Astrocyte of the cerebellum (primary cell): ENCODE results near the gene PRSS3.
"Not testable (repeated sequence)": the region's sequence is repeated elsewhere in the genome, so short reads cannot be mapped to it uniquely, and the experiment has no call there.

Source experiments
- DNase-seq: peaks from one replicate; pipeline ENCODE4 v3.0.0-alpha.2; 2011; ENCODE audit warnings: low read depth
- H3K4me3 ChIP-seq: 2 replicates; pipeline ENCODE4 v1.5.1; 2011; ENCODE audit warnings: mild to moderate bottlenecking, low read depth, low read length, moderate library complexity
- CTCF ChIP-seq: IDR thresholded peaks from 2 replicates; pipeline ENCODE4 v1.5.1; 2012; ENCODE audit warnings: low read length, low read depth, moderate library complexity, mild to moderate bottlenecking; ENCODE audit errors: missing control alignments
- in situ Hi-C: cut with HindIII; loops from 2 replicates; pipeline ENCODE4 v1.10.0; 2017; ENCODE audit warnings: low sequenced_read_pairs

PRSS3 gene

DNA sequence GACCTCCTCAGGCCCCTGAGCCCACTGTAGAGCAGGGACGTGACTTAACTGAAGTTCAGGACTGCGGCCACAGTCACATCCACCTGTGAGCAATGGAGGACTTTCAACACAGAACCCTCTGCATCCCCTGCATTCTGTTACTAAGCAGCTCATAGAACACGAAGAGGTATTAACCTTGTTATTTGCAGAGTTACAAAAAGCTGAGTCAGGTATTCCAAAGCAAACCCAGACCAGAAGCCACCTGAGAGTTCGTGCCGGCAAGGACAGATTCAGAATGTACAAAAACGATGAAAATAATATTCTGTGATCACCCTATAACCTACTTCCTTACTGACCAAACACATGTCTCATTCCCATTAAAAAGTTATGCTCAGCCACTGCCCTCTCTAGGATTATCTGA is 33.0 kb upstream of the PRSS3 start:
- DNase-seq: no peak
- in situ Hi-C loops: no loop called here
- TF ChIP-seq CTCF: no peak

GRCh38 chr9:33763709-33764108 is 31.7 kb upstream of the PRSS3 start:
- in situ Hi-C loops, DNase-seq, H3K4me3 ChIP-seq: not testable (repeated sequence)

More for the DNA sequence above, 33.0 kb upstream of the PRSS3 start:
- no peak overlapping the region for H3K4me3 ChIP-seq

DNA sequence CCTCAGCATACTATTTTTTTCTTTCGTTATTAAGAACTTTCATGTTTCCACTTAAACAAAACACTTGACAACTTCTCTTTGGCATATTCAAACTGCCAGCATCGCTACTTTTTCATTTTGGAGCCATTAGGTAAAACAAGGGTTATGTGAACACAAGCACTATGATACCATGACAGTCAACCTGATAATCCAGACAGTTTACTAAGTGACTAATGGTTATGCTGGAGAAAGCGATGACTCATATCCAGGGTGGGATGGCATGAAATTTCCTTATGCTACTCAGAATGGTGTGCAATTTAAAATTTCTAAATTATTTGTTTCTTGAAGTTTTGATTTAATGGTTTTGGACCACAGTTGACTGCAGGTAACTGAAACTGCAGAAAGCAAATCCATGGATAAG is 29.9 kb upstream of the PRSS3 start:
- no peak for TF ChIP-seq CTCF
- H3K4me3 ChIP-seq: no peak overlapping the region
- no peak for DNase-seq
- in situ Hi-C loops: no loop called here

DNA sequence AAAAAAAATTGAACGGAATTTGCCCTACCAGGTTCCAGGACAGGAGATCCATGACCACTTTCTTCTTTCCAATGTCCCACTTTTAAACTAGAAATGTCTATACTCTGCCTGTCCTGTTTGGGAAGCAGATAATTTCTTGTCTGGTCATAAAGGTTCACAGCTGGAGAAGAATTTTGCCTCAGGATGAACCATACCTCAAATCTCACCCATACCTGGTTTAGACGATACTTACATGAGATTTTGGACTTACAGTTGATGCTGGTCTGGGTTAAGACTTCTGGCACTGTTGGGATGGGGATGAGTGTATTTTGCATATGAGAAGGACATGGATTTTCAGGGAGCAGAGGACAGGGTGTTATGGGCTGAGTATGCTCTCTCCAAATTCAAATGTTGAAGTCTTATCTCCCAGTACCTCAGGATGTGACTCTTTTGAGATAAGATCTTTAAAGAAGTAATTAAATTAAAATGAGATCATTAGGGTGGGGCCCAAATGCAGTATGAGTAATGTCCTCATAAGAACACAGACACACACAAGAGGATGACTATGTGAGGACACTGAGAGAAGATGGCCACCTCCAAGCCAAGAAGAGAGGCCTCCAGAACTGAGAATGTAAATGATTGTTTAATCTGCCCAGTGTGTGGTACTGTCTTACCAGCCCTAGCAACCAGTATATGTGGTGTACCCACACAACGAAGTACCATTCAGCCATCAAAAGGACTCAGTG is 25.0 kb upstream of the PRSS3 start:
- H3K4me3 ChIP-seq, DNase-seq, in situ Hi-C loops: not testable (repeated sequence)

GRCh38 chr9:33773135-33773534 is 22.2 kb upstream of the PRSS3 start:
- DNase-seq, in situ Hi-C loops, H3K4me3 ChIP-seq: not testable (repeated sequence)

GRCh38 chr9:33774074-33774659 is 21.2 kb upstream of the PRSS3 start:
- H3K4me3 ChIP-seq: not testable (repeated sequence)

GRCh38 chr9:33776578-33776977 is 18.8 kb upstream of the PRSS3 start:
- TF ChIP-seq CTCF: no peak
- no peak for DNase-seq
- H3K4me3 ChIP-seq: no peak overlapping the region
- in situ Hi-C loops: no loop called here

More at GRCh38 chr9:33774074-33774659, 21.2 kb upstream of the PRSS3 start:
- DNase-seq, in situ Hi-C loops: not testable (repeated sequence)

DNA sequence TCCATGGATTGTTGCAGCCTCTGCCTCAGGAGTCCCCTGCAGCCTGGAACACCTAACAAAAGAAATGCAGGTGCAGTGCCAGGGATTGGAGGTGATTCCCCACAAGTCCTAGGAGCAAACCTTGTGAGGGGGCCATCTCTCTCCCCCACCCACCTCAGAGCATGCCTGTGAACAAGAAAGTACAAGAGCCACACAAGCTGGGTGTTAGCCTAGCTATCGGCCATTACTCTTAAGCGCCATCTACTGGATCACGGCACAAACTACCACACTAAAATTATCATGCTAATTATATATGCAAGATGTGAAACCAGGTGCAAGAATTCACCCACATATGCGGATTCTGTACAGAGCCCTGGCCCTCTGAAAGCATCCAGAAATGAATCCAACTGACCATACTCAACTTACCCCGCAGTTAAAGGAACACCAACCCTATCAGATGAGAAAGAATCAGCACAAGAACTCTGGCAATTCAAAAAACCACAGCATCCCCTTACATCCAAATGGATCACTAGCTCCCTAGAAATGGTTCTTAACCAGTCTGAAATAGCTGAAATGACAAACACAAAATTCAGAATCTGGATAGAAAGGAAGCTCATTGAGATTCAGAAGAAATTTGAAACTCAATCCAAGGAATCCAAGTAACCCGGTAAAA is 16.5 kb upstream of the PRSS3 start:
- in situ Hi-C loops: no loop called here
- peak; percentile 34 for DNase-seq
- peak; percentile 91 for TF ChIP-seq CTCF
- H3K4me3 ChIP-seq: no peak overlapping the region
